HFFc6 (cell line): ENCODE measurements around the gene HECW1. TPM values are rescaled to one million over a fixed set of nuclear protein-coding genes. Genes with fewer than 3 reads are reported as not detected.
"Not testable (repeated sequence)": the region's sequence is repeated elsewhere in the genome, so short reads cannot be mapped to it uniquely, and the experiment has no call there.

Experiments used
- DNase-seq: peaks from one replicate; pipeline ENCODE4 v3.0.0-alpha.2; 2018
- H3K27ac Mint-ChIP-seq: 2 replicates; pipeline ENCODE4 v1.8.0; 2020; ENCODE audit warnings: mild to moderate bottlenecking, mixed read lengths
- H3K27me3 Mint-ChIP-seq: 2 replicates; pipeline ENCODE4 v1.8.0; 2021; ENCODE audit warnings: mild to moderate bottlenecking, moderate library complexity, mixed read lengths; ENCODE audit not compliant: insufficient read depth
- H3K36me3 Mint-ChIP-seq: 2 replicates; pipeline ENCODE4 v1.8.0; 2021; ENCODE audit warnings: low read depth, mixed read lengths
- H3K4me1 Mint-ChIP-seq: 2 replicates; pipeline ENCODE4 v1.8.0; 2020; ENCODE audit warnings: low read depth, mixed read lengths
- H3K4me3 Mint-ChIP-seq: 2 replicates; pipeline ENCODE4 v1.8.0; 2020; ENCODE audit warnings: mild to moderate bottlenecking, moderate library complexity, mixed read lengths
- H3K9me3 Mint-ChIP-seq: 2 replicates; pipeline ENCODE4 v1.8.0; 2020; ENCODE audit warnings: mild to moderate bottlenecking, mixed read lengths
- CTCF ChIP-seq: fragments of 200-600 bp; sonication (generic); IDR thresholded peaks from 2 replicates; pipeline ENCODE4 v1.5.0; 2021; ENCODE audit warnings: antibody characterized with exemption, mild to moderate bottlenecking
- total RNA-seq, 6 experiments: library from RNA; stranded (reverse); fragmentation: NEBNext Ultra II Directional; extraction: Animal tissue kit (Norgen Biotek cat#: 25700); gene quantifications; 2 replicates in 1 of 6; 3 replicates in 5 of 6; pipeline ENCODE4 v1.2.3, GENCODE V29; 2021

Gene HECW1
- total RNA-seq, 6 experiments from 2014 or later = 3.4 to 6.5 (median 5.3) TPM

- DNase-seq = no peak
- Mint-ChIP-seq H3K36me3 (peaks cover 28% of the 10 kb centered on the region), H3K27ac (peak overlapping the region; percentile 64), H3K4me1 (peaks cover 91% of the 10 kb centered on the region), H3K9me3 (no peaks in the 10 kb centered on the region), H3K27me3 (peaks cover 3% of the 10 kb centered on the region), H3K4me3 (peak overlapping the region; percentile 52; the same call in 1 of the 2 replicates)
- no peak for TF ChIP-seq CTCF
Observed at GRCh38 chr7:43592326-43592725, 479.9 kb downstream of the HECW1 start.

GRCh38 chr7:43593010-43593409 is 480.6 kb downstream of the HECW1 start:
- H3K36me3 Mint-ChIP-seq = peaks cover 28% of the 10 kb centered on the region
- H3K4me3 Mint-ChIP-seq = peak overlapping the region; percentile 5; the same call in 1 of the 2 replicates
- DNase-seq = no peak
- TF ChIP-seq CTCF = no peak
- H3K27ac Mint-ChIP-seq = peak overlapping the region; percentile 64
- H3K4me1 Mint-ChIP-seq = peaks cover 87% of the 10 kb centered on the region
- H3K27me3 Mint-ChIP-seq = peaks cover 3% of the 10 kb centered on the region
- H3K9me3 Mint-ChIP-seq = no peaks in the 10 kb centered on the region

GRCh38 chr7:43594020-43594419 is 481.6 kb downstream of the HECW1 start:
- H3K9me3 Mint-ChIP-seq = no peaks in the 10 kb centered on the region
- peaks cover 33% of the 10 kb centered on the region for H3K36me3 Mint-ChIP-seq
- DNase-seq = no peak
- no peak for TF ChIP-seq CTCF
- no peak overlapping the region for H3K4me3 Mint-ChIP-seq
- peak overlapping the region; percentile 70 for H3K27ac Mint-ChIP-seq
- peaks cover 3% of the 10 kb centered on the region for H3K27me3 Mint-ChIP-seq
- H3K4me1 Mint-ChIP-seq = peaks cover 77% of the 10 kb centered on the region

- not testable (repeated sequence) for H3K4me3 Mint-ChIP-seq, H3K27ac Mint-ChIP-seq, H3K9me3 Mint-ChIP-seq, H3K27me3 Mint-ChIP-seq, DNase-seq
- H3K4me1 Mint-ChIP-seq = peaks cover 54% of the 10 kb centered on the region
- H3K36me3 Mint-ChIP-seq = peaks cover 41% of the 10 kb centered on the region
Observed at GRCh38 chr7:43596426-43596825, 484.0 kb downstream of the HECW1 start.

GRCh38 chr7:43600056-43600455 is 487.6 kb downstream of the HECW1 start:
- TF ChIP-seq CTCF = no peak

GRCh38 chr7:43602256-43602655 is 489.8 kb downstream of the HECW1 start:
- TF ChIP-seq CTCF = no peak
- Mint-ChIP-seq H3K4me3 (no peak overlapping the region), H3K27me3 (no peaks in the 10 kb centered on the region), H3K4me1 (peaks cover 22% of the 10 kb centered on the region), H3K36me3 (peaks cover 35% of the 10 kb centered on the region), H3K27ac (no peak overlapping the region), H3K9me3 (peaks cover 8% of the 10 kb centered on the region)
- no peak for DNase-seq

More at GRCh38 chr7:43600056-43600455, 487.6 kb downstream of the HECW1 start:
- Mint-ChIP-seq H3K27ac (no peak overlapping the region), H3K36me3 (peaks cover 39% of the 10 kb centered on the region), H3K9me3 (peaks cover 8% of the 10 kb centered on the region), H3K27me3 (0 out of 2 replicates have a peak, but pooled peaks cover 2% of the 10 kb centered on the region), H3K4me1 (peaks cover 28% of the 10 kb centered on the region), H3K4me3 (no peak overlapping the region)
- no peak for DNase-seq
